HFF-Myc (cell line): Measurements from ENCODE around the gene TPSD1.
A peak's percentile ranks its signal among the peaks of the same experiment; 100 is the strongest.

Experiments
- DNase-seq: peaks from one replicate; pipeline ENCODE4 v3.0.0-alpha.2; 2011; ENCODE audit warnings: low read depth; ENCODE audit errors: extremely low read depth
- H3K4me3 ChIP-seq: replicated peaks from 2 replicates; pipeline ENCODE4 v1.5.1; 2011; ENCODE audit warnings: low read depth, mild to moderate bottlenecking, control low read depth, low read length
- TF ChIP-seq, protein P1 (sequence below): IDR thresholded peaks from 2 replicates; pipeline ENCODE4 v1.5.1; 2012; ENCODE audit warnings: mild to moderate bottlenecking, low read depth, low read length, control low read depth; ENCODE audit errors: missing control alignments

TPSD1 gene

DNA sequence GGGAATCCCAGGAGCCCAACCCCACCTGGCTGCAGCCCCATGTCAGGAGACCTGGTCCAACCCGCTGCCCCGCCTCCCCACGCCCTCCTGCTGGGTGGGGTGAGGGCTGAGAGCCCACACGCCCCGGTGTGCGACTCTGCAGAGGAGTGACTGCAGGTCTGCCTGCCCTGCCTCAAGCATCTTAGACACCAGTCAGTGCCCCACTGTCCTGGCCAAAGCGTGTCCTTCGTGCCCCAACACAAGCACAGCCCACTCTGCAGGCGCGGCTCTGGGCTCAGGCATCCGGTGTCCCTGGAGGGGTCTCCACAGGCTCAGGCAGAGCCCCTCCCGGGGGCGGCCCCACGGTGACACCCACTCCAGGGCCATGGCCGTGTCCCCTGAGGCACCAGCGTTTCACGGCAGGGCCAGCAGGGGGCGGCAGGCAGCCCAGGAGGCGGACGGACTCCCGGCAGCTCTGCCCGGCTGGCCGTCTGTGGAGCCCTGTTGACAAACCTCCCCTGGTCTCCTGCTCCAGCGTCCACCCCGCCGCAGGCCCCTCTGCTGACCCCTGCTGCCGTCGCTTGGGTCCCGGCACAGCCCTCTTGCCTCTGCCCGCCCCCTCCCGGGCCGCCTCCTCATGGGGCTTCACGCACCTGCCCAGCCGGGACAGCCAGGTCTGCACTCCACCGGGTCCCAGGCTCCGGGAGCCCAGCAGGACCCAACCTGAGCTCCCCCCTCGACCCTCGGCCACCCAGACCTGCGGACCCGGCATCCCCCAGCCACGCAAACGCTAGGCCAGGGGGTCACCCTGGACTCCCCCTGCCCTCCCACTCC lies 45.0 kb downstream of the TPSD1 start:
- no peak overlapping the region for H3K4me3 ChIP-seq
- DNase-seq: no peak
- TF ChIP-seq, protein P1, sequence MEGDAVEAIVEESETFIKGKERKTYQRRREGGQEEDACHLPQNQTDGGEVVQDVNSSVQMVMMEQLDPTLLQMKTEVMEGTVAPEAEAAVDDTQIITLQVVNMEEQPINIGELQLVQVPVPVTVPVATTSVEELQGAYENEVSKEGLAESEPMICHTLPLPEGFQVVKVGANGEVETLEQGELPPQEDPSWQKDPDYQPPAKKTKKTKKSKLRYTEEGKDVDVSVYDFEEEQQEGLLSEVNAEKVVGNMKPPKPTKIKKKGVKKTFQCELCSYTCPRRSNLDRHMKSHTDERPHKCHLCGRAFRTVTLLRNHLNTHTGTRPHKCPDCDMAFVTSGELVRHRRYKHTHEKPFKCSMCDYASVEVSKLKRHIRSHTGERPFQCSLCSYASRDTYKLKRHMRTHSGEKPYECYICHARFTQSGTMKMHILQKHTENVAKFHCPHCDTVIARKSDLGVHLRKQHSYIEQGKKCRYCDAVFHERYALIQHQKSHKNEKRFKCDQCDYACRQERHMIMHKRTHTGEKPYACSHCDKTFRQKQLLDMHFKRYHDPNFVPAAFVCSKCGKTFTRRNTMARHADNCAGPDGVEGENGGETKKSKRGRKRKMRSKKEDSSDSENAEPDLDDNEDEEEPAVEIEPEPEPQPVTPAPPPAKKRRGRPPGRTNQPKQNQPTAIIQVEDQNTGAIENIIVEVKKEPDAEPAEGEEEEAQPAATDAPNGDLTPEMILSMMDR: peak; percentile 83

DNA sequence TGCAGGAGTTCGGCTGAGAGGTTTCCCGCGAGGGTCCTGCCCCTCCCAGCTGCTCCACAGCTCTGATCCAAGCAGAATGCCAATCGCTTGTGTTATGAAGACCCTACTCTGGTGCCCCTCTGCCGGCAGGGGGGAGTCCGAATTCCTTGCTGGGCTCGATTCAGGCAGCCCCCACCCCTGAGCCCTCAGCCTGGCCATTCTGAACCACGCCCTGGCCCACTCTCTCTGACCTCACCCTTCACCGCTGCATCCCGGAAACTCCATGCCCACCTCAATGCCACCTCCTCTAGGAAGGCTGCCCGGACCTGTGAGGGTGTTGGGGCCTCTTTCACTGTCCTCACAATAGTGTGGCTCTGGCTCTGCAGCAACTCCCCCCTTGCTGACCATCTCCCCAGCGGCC lies 45.7 kb downstream of the TPSD1 start:
- TF ChIP-seq, protein P1: no peak
- no peak for DNase-seq
- no peak overlapping the region for H3K4me3 ChIP-seq

DNA sequence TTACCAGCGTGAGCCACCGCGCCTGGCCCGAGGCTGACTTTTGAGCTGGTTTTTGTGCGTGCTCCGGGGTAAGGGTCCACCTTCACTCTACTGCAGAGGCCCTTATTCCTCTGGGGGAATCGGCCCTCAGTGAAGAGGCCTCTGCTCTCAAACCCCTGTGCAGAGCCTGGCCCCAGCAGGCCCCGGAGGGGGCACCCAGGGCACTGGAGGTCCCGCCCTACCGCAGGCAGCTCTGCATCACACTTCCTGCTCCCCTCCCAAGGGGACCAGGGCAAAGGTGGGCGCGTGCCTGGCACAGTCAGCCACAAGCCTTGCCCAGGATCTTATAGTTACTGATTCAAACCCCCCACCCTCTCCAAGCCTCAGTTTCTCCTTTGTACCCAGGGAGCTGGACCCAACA lies 50.0 kb downstream of the TPSD1 start:
- TF ChIP-seq, protein P1: no peak
- H3K4me3 ChIP-seq: no peak overlapping the region
- no peak for DNase-seq

DNA sequence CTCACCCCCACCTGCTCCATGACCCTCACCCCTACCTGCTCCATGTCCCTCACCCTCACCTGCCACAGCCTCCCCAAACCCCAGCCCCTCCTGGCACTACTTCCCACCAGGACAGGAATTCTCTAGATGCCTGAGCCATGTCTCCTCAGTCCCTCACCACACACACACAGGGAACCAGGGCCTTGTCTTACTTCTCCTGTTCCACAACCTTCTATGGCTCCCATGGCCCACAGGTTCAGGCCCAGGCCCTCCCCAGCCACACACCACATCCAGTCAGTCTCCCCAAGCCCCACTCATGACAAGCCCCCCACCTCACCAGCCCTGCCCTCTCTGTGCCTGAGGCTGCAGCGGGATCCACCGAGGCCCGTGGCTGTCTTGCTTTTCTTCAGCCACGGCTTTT lies 50.5 kb downstream of the TPSD1 start:
- no peak for DNase-seq
- H3K4me3 ChIP-seq: no peak overlapping the region

DNA sequence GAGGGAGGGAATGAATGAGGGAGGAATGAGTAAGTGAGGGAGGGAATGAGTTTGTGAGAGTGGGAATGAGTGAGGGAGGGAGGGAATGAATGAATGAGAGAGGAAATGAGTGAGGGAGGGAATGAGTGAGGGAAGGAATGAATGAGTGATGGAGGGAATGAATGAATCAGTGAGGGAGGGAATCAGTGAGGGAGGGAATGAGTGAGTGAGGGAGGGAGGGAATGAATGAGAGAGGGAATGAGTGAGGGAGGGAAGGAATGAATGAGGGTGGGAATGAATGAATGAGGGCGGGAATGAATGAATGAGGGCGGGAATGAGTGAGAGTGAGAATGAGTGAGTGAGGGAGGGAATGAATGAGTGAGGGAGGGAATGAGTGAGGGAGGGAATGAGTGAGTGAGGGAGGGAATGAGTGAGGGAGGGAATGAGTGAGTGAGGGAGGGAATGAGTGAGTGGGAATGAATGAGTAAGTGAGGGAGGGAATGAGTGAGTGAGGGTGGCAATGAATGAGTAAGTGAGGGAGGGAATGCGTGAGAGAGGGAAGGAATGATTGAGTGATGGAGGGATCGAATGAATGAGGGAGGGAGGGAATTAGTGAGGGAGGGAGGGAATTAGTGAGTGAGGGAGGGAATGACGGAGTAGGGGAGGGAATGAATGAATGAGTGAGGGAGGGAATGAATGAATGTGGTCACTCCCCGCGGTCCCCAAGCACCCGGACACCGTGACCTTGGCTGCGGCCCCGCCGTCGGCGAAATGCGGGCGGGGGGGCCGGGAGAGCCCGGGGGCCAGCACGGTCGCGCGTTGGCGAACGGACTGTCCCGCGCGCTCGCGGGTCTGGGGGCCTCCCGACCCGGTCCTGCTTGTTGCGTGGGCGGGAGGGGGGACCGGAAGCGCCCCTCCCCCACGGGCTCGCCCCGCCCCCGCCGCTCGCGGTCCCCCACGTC lies 52.4 kb downstream of the TPSD1 start:
- DNase-seq: no peak
- peak overlapping the region; percentile 54 for H3K4me3 ChIP-seq

More for the DNA sequence above, 50.5 kb downstream of the TPSD1 start:
- TF ChIP-seq, protein P1: no peak

More for the DNA sequence above, 52.4 kb downstream of the TPSD1 start:
- TF ChIP-seq, protein P1: no peak
